ENCODE results near the gene PEAK1. TPM values are rescaled to one million over a fixed set of nuclear protein-coding genes. Genes with fewer than 3 reads are reported as not detected.

Gene PEAK1
- total RNA-seq, 1 donor from 2014 or later, result 10.2 TPM

GRCh38 chr15:77171221-77171967 is 248.5 kb downstream of the PEAK1 start:
- TF ChIP-seq, protein P1, sequence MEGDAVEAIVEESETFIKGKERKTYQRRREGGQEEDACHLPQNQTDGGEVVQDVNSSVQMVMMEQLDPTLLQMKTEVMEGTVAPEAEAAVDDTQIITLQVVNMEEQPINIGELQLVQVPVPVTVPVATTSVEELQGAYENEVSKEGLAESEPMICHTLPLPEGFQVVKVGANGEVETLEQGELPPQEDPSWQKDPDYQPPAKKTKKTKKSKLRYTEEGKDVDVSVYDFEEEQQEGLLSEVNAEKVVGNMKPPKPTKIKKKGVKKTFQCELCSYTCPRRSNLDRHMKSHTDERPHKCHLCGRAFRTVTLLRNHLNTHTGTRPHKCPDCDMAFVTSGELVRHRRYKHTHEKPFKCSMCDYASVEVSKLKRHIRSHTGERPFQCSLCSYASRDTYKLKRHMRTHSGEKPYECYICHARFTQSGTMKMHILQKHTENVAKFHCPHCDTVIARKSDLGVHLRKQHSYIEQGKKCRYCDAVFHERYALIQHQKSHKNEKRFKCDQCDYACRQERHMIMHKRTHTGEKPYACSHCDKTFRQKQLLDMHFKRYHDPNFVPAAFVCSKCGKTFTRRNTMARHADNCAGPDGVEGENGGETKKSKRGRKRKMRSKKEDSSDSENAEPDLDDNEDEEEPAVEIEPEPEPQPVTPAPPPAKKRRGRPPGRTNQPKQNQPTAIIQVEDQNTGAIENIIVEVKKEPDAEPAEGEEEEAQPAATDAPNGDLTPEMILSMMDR (IDR thresholded peaks at IDR 0.05; ENCODE audit: insufficient read depth, low read length, poor library complexity, severe bottlenecking), result no peak
- H3K36me3 ChIP-seq (ENCODE audit: control insufficient read depth, insufficient read depth, low read length), result no peaks in the 10 kb centered on the region
- no peak for DNase-seq (ENCODE audit: low read depth)

DNA sequence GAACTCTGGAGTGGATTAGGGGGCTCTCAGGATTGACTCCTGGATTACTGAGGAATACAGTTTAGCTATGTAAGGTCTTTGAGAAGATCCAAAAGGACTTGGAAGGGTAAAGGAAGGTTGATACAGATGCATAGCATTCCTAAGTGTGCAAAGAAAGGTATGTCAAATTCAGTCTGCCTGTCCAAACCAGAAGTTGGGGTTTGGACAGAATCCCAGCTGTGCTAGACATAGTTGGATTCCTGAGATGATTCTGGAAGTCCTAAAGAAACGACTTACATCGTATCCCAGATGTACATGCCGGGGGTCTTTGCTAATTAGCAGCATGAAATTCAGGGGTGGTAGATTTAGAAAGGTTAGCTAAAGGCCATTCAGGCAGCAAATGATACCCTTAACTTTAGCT is 251.3 kb downstream of the PEAK1 start:
- Histone ChIP-seq H3K36me3 (ENCODE audit: control insufficient read depth, insufficient read depth, low read length) (no peaks in the 10 kb centered on the region), H3K27me3 (ENCODE audit: control insufficient read depth, insufficient read depth, low read length) (no peaks in the 10 kb centered on the region), H3K4me3 (ENCODE audit: low read depth, low read length) (no peak overlapping the region)
- no peak for DNase-seq (ENCODE audit: low read depth)
- TF ChIP-seq, protein P1 (IDR thresholded peaks at IDR 0.05; ENCODE audit: insufficient read depth, low read length, poor library complexity, severe bottlenecking), result no peak

More at GRCh38 chr15:77171221-77171967, 248.5 kb downstream of the PEAK1 start:
- Histone ChIP-seq H3K27me3 (ENCODE audit: control insufficient read depth, insufficient read depth, low read length) (no peaks in the 10 kb centered on the region), H3K4me3 (ENCODE audit: low read depth, low read length) (no peak overlapping the region)

GRCh38 chr15:77168141-77168540 is 251.8 kb downstream of the PEAK1 start:
- TF ChIP-seq, protein P1 (IDR thresholded peaks at IDR 0.05; ENCODE audit: insufficient read depth, low read length, poor library complexity, severe bottlenecking), result no peak
- no peak overlapping the region for H3K4me3 ChIP-seq (ENCODE audit: low read depth, low read length)
- no peaks in the 10 kb centered on the region for H3K27me3 ChIP-seq (ENCODE audit: control insufficient read depth, insufficient read depth, low read length)
- DNase-seq (ENCODE audit: low read depth), result no peak
- H3K36me3 ChIP-seq (ENCODE audit: control insufficient read depth, insufficient read depth, low read length), result no peaks in the 10 kb centered on the region

DNA sequence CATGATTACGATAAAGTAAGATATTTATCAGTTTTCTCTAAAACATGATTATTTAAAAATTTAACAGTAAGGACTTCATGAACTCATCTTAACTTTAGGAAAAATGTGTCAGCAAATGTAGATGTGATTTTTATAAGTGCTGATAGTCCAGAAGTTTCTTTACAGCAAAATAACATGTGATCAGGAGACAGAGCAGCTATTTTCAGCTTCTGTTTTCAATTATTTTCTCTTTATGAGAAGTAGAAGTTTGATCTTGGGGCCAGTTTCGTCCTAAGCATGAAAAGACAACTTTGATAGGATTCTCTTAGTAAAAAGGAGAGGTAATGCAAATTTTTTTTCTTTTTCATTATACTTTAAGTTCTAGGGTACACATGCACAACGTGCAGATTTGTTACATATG is 252.5 kb downstream of the PEAK1 start:
- no peak overlapping the region for H3K4me3 ChIP-seq (ENCODE audit: low read depth, low read length)
- no peak for DNase-seq (ENCODE audit: low read depth)
- no peaks in the 10 kb centered on the region for H3K36me3 ChIP-seq (ENCODE audit: control insufficient read depth, insufficient read depth, low read length)
- no peaks in the 10 kb centered on the region for H3K27me3 ChIP-seq (ENCODE audit: control insufficient read depth, insufficient read depth, low read length)
- TF ChIP-seq, protein P1 (IDR thresholded peaks at IDR 0.05; ENCODE audit: insufficient read depth, low read length, poor library complexity, severe bottlenecking), result no peak

GRCh38 chr15:77163781-77164384 is 256.0 kb downstream of the PEAK1 start:
- DNase-seq (ENCODE audit: low read depth), result no peak
- Histone ChIP-seq H3K27me3 (ENCODE audit: control insufficient read depth, insufficient read depth, low read length) (no peaks in the 10 kb centered on the region), H3K36me3 (ENCODE audit: control insufficient read depth, insufficient read depth, low read length) (no peaks in the 10 kb centered on the region), H3K4me3 (ENCODE audit: low read depth, low read length) (no peak overlapping the region)
- TF ChIP-seq, protein P1 (IDR thresholded peaks at IDR 0.05; ENCODE audit: insufficient read depth, low read length, poor library complexity, severe bottlenecking), result no peak

All from kidney epithelial cell (primary cell).